Measurements from ENCODE around the gene IRS1.

GRCh38 chr2:226837334-226837733, 37.7 kb upstream of the IRS1 start:
- TF ChIP-seq CTCF (conservative IDR thresholded peaks at IDR 0.05; ENCODE audit: low read depth, low read length) (no peak), MAZ (IDR thresholded peaks at IDR 0.05; ENCODE audit: borderline replicate concordance, low read depth, low read length) (no peak), POLR2A (IDR thresholded peaks at IDR 0.05; ENCODE audit: low read depth, low read length) (no peak), SMC3 (IDR thresholded peaks at IDR 0.05; ENCODE audit: low read depth, low read length) (no peak), ELK1 (IDR thresholded peaks at IDR 0.05; ENCODE audit: borderline replicate concordance, low read depth, low read length) (no peak), CEBPB (IDR thresholded peaks at IDR 0.05; ENCODE audit: low read depth, low read length) (no peak), MAFK (IDR thresholded peaks at IDR 0.05; ENCODE audit: low read depth, low read length) (no peak)

Measured in IMR-90 (cell line).